ENCODE data around the gene HYKK.

GRCh38 chr15:78460737-78461136, 46.6 kb upstream of the HYKK start:
- TF ChIP-seq, protein P1, sequence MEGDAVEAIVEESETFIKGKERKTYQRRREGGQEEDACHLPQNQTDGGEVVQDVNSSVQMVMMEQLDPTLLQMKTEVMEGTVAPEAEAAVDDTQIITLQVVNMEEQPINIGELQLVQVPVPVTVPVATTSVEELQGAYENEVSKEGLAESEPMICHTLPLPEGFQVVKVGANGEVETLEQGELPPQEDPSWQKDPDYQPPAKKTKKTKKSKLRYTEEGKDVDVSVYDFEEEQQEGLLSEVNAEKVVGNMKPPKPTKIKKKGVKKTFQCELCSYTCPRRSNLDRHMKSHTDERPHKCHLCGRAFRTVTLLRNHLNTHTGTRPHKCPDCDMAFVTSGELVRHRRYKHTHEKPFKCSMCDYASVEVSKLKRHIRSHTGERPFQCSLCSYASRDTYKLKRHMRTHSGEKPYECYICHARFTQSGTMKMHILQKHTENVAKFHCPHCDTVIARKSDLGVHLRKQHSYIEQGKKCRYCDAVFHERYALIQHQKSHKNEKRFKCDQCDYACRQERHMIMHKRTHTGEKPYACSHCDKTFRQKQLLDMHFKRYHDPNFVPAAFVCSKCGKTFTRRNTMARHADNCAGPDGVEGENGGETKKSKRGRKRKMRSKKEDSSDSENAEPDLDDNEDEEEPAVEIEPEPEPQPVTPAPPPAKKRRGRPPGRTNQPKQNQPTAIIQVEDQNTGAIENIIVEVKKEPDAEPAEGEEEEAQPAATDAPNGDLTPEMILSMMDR (IDR thresholded peaks at IDR 0.05), result no peak
- TF ChIP-seq POLR2A (IDR thresholded peaks at IDR 0.05), result no peak

Measured in thyroid gland (tissue), 4 donors.